ENCODE data around the gene GPC1. TPM values are rescaled to one million over a fixed set of nuclear protein-coding genes. Genes with fewer than 3 reads are reported as not detected.

The GPC1 gene
- total and polyA plus RNA-seq, 2 experiments from 2014 or later: 9.0 to 46.2 TPM

DNA sequence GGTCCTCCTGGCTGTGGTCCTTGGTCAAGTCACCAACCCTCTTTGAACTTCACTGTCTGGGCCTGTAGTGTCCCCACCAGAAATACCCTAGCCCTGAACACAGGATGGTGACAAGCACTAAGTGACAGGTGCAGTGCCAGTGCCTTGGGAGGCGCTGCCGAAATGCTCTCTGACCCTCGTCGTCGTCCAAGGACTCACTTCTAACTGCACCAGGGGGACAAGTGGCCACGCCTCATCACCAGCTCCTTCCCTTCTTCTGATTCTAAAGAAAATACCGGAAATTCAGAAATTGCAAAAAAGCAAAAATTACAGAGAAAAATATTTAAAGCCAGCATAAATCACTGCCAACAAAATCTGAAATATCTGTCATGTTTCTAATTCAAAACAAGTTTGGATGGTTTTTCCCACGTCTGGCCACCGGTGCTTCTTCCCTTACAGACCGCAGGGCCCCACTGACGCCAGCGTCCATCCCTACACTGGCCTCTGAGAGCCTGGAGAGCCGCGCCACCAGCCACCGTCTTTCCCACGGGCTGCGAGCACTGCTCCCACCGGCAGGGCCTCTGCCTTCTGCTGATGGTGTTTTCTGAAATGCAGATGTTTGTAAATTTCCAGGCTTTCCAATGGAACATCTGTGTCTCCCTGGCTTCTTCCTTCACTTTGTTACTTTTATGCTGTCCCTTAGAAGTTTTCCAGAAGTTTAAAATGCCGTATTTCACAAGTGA, 37.4 kb upstream of the GPC1 start:
- H3K4me3 ChIP-seq: no peak overlapping the region
- Mint-ChIP-seq H3K4me1 (peaks cover 7% of the 10 kb centered on the region), H3K4me3 (no peak overlapping the region), H3K27ac (peak overlapping the region; percentile 67; the same call in 1 of the 2 replicates), H3K27me3 (ENCODE audit: insufficient read depth, low read depth, poor library complexity) (peaks cover 4% of the 10 kb centered on the region), H3K36me3 (ENCODE audit: low read depth) (no peaks in the 10 kb centered on the region), H3K9me3 (no peaks in the 10 kb centered on the region; the same call in 1 of the 3 replicates)
- H3K27ac ChIP-seq (ENCODE audit: low read depth): no peak overlapping the region
- no peaks in the 10 kb centered on the region for H3K27me3 ChIP-seq (ENCODE audit: insufficient read depth)
- H3K36me3 ChIP-seq (ENCODE audit: insufficient read depth): no peaks in the 10 kb centered on the region
- H3K79me2 ChIP-seq (replicated peaks; ENCODE audit: insufficient read depth): no peaks in the 10 kb centered on the region
- no peaks in the 10 kb centered on the region for H4K20me1 ChIP-seq (replicated peaks; ENCODE audit: insufficient read depth)
- no peaks in the 10 kb centered on the region for H3K4me1 ChIP-seq (ENCODE audit: insufficient read depth)
- DNase-seq (ENCODE audit: low spot score) (no peak), ATAC-seq (peak; percentile 63)
- H3K9me2 ChIP-seq (ENCODE audit: insufficient read depth): no peaks in the 10 kb centered on the region
- TF ChIP-seq JUNB (IDR thresholded peaks at IDR 0.05; ENCODE audit: unreplicated experiment): no peak
- no peak for TF ChIP-seq CREB1 (CRISPR knock-in tag; IDR thresholded peaks at IDR 0.05; ENCODE audit: low read depth)
- TF ChIP-seq EZH2phosphoT487 (IDR thresholded peaks at IDR 0.05; ENCODE audit: unreplicated experiment): no peak
- no peak for TF ChIP-seq EZH2 (IDR thresholded peaks at IDR 0.05; ENCODE audit: low read depth, unreplicated experiment)
- TF ChIP-seq, protein P1, sequence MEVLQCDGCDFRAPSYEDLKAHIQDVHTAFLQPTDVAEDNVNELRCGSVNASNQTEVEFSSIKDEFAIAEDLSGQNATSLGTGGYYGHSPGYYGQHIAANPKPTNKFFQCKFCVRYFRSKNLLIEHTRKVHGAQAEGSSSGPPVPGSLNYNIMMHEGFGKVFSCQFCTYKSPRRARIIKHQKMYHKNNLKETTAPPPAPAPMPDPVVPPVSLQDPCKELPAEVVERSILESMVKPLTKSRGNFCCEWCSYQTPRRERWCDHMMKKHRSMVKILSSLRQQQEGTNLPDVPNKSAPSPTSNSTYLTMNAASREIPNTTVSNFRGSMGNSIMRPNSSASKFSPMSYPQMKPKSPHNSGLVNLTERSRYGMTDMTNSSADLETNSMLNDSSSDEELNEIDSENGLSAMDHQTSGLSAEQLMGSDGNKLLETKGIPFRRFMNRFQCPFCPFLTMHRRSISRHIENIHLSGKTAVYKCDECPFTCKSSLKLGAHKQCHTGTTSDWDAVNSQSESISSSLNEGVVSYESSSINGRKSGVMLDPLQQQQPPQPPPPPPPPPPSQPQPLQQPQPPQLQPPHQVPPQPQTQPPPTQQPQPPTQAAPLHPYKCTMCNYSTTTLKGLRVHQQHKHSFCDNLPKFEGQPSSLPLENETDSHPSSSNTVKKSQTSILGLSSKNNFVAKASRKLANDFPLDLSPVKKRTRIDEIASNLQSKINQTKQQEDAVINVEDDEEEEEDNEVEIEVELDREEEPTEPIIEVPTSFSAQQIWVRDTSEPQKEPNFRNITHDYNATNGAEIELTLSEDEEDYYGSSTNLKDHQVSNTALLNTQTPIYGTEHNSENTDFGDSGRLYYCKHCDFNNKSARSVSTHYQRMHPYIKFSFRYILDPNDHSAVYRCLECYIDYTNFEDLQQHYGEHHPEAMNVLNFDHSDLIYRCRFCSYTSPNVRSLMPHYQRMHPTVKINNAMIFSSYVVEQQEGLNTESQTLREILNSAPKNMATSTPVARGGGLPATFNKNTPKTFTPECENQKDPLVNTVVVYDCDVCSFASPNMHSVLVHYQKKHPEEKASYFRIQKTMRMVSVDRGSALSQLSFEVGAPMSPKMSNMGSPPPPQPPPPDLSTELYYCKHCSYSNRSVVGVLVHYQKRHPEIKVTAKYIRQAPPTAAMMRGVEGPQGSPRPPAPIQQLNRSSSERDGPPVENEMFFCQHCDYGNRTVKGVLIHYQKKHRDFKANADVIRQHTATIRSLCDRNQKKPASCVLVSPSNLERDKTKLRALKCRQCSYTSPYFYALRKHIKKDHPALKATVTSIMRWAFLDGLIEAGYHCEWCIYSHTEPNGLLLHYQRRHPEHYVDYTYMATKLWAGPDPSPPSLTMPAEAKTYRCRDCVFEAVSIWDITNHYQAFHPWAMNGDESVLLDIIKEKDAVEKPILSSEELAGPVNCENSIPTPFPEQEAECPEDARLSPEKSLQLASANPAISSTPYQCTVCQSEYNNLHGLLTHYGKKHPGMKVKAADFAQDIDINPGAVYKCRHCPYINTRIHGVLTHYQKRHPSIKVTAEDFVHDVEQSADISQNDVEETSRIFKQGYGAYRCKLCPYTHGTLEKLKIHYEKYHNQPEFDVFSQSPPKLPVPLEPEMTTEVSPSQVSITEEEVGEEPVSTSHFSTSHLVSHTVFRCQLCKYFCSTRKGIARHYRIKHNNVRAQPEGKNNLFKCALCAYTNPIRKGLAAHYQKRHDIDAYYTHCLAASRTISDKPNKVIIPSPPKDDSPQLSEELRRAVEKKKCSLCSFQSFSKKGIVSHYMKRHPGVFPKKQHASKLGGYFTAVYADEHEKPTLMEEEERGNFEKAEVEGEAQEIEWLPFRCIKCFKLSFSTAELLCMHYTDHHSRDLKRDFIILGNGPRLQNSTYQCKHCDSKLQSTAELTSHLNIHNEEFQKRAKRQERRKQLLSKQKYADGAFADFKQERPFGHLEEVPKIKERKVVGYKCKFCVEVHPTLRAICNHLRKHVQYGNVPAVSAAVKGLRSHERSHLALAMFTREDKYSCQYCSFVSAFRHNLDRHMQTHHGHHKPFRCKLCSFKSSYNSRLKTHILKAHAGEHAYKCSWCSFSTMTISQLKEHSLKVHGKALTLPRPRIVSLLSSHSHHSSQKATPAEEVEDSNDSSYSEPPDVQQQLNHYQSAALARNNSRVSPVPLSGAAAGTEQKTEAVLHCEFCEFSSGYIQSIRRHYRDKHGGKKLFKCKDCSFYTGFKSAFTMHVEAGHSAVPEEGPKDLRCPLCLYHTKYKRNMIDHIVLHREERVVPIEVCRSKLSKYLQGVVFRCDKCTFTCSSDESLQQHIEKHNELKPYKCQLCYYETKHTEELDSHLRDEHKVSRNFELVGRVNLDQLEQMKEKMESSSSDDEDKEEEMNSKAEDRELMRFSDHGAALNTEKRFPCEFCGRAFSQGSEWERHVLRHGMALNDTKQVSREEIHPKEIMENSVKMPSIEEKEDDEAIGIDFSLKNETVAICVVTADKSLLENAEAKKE (CRISPR knock-in tag; IDR thresholded peaks at IDR 0.05): no peak
- TF ChIP-seq, protein P2, sequence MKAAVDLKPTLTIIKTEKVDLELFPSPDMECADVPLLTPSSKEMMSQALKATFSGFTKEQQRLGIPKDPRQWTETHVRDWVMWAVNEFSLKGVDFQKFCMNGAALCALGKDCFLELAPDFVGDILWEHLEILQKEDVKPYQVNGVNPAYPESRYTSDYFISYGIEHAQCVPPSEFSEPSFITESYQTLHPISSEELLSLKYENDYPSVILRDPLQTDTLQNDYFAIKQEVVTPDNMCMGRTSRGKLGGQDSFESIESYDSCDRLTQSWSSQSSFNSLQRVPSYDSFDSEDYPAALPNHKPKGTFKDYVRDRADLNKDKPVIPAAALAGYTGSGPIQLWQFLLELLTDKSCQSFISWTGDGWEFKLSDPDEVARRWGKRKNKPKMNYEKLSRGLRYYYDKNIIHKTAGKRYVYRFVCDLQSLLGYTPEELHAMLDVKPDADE (IDR thresholded peaks at IDR 0.05): no peak
- TF ChIP-seq, protein P3, sequence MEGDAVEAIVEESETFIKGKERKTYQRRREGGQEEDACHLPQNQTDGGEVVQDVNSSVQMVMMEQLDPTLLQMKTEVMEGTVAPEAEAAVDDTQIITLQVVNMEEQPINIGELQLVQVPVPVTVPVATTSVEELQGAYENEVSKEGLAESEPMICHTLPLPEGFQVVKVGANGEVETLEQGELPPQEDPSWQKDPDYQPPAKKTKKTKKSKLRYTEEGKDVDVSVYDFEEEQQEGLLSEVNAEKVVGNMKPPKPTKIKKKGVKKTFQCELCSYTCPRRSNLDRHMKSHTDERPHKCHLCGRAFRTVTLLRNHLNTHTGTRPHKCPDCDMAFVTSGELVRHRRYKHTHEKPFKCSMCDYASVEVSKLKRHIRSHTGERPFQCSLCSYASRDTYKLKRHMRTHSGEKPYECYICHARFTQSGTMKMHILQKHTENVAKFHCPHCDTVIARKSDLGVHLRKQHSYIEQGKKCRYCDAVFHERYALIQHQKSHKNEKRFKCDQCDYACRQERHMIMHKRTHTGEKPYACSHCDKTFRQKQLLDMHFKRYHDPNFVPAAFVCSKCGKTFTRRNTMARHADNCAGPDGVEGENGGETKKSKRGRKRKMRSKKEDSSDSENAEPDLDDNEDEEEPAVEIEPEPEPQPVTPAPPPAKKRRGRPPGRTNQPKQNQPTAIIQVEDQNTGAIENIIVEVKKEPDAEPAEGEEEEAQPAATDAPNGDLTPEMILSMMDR (conservative IDR thresholded peaks at IDR 0.05; ENCODE audit: low read depth in 2 of 2): no peak
- no peak for TF ChIP-seq NANOG (IDR thresholded peaks at IDR 0.05; ENCODE audit: borderline replicate concordance)
- no peak for TF ChIP-seq STAT1 (IDR thresholded peaks at IDR 0.05; ENCODE audit: unreplicated experiment)
- TF ChIP-seq, protein P4, sequence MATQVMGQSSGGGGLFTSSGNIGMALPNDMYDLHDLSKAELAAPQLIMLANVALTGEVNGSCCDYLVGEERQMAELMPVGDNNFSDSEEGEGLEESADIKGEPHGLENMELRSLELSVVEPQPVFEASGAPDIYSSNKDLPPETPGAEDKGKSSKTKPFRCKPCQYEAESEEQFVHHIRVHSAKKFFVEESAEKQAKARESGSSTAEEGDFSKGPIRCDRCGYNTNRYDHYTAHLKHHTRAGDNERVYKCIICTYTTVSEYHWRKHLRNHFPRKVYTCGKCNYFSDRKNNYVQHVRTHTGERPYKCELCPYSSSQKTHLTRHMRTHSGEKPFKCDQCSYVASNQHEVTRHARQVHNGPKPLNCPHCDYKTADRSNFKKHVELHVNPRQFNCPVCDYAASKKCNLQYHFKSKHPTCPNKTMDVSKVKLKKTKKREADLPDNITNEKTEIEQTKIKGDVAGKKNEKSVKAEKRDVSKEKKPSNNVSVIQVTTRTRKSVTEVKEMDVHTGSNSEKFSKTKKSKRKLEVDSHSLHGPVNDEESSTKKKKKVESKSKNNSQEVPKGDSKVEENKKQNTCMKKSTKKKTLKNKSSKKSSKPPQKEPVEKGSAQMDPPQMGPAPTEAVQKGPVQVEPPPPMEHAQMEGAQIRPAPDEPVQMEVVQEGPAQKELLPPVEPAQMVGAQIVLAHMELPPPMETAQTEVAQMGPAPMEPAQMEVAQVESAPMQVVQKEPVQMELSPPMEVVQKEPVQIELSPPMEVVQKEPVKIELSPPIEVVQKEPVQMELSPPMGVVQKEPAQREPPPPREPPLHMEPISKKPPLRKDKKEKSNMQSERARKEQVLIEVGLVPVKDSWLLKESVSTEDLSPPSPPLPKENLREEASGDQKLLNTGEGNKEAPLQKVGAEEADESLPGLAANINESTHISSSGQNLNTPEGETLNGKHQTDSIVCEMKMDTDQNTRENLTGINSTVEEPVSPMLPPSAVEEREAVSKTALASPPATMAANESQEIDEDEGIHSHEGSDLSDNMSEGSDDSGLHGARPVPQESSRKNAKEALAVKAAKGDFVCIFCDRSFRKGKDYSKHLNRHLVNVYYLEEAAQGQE (IDR thresholded peaks at IDR 0.05; ENCODE audit: unreplicated experiment): no peak
- no peak for TF ChIP-seq ZNF331 (CRISPR knock-in tag; IDR thresholded peaks at IDR 0.05; ENCODE audit: low read depth)
- no peak for TF ChIP-seq ZNF114 (CRISPR knock-in tag; IDR thresholded peaks at IDR 0.05)
- no peak for TF ChIP-seq POLR2AphosphoS5 (IDR thresholded peaks at IDR 0.05; ENCODE audit: low read depth)
- no peaks in the 10 kb centered on the region for H3F3A ChIP-seq (replicated peaks; ENCODE audit: low read depth)
- H3K4me2 ChIP-seq: no peak overlapping the region
- no peak overlapping the region for H2AFZ ChIP-seq
